Uterus (tissue), 2 donors: Measurements from ENCODE around the gene ADRA2A.

Experiments
- POLR2A ChIP-seq, 2 donors: fragments of 450-650 bp; IDR thresholded peaks; one replicate each; pipeline ENCODE4 v1.6.1; 2016; ENCODE audit warnings: antibody characterized with exemption in 2 of 2, mild to moderate bottlenecking in 1 of 2, moderate library complexity in 1 of 2
- TF ChIP-seq, protein P1 (sequence below), 4 experiments: fragments of 200-600 bp in 2 of 4; fragments of 450-650 bp in 2 of 4; sonication (generic) in 2 of 4; IDR thresholded peaks; one replicate each; pipeline ENCODE4 v1.5.1; 2016 to 2019; ENCODE audit warnings: antibody characterized with exemption in 4 of 4, mild to moderate bottlenecking in 2 of 4, moderate library complexity in 1 of 4

DNA sequence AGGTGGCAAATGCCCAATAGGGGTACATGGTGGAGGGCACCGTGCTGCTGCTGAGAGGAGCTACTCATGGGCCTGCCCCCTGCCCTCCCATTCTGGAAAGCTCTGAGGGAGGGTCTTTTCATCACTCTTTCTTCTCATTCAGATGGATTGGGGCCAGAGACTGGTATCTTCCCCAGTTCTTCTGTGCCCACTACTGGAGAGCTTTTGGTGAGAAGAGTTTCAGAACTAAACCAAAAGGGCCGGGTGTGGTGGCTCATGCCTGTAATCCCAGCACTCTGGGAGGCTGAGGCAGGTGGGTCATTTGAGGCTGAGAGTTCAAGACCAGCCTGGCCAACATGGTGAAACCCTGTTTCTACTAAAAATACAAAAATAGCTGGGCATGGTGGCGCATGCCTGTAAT, 12.5 kb downstream of the ADRA2A start:
- TF ChIP-seq, protein P1, sequence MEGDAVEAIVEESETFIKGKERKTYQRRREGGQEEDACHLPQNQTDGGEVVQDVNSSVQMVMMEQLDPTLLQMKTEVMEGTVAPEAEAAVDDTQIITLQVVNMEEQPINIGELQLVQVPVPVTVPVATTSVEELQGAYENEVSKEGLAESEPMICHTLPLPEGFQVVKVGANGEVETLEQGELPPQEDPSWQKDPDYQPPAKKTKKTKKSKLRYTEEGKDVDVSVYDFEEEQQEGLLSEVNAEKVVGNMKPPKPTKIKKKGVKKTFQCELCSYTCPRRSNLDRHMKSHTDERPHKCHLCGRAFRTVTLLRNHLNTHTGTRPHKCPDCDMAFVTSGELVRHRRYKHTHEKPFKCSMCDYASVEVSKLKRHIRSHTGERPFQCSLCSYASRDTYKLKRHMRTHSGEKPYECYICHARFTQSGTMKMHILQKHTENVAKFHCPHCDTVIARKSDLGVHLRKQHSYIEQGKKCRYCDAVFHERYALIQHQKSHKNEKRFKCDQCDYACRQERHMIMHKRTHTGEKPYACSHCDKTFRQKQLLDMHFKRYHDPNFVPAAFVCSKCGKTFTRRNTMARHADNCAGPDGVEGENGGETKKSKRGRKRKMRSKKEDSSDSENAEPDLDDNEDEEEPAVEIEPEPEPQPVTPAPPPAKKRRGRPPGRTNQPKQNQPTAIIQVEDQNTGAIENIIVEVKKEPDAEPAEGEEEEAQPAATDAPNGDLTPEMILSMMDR (IDR thresholded peaks at IDR 0.05), result no peak
- TF ChIP-seq POLR2A (IDR thresholded peaks at IDR 0.05), result no peak
